Suprapubic skin (tissue), 4 donors: Measurements from ENCODE around the gene TXN2. TPM values are rescaled to one million over a fixed set of nuclear protein-coding genes. Genes with fewer than 3 reads are reported as not detected.

Experiments used
- DNase-seq, 2 donors: peaks; one replicate each; pipeline ENCODE4 v3.0.0-alpha.2; 2019; ENCODE audit warnings: low spot score in 2 of 2
- H3K27ac ChIP-seq: fragments of 200-600 bp; sonication (generic); one replicate; pipeline ENCODE4 v1.5.1; 2019
- H3K27me3 ChIP-seq: fragments of 200-600 bp; sonication (generic); one replicate; pipeline ENCODE4 v1.5.1; 2019
- H3K36me3 ChIP-seq: fragments of 200-600 bp; sonication (generic); one replicate; pipeline ENCODE4 v1.5.1; 2019
- H3K4me1 ChIP-seq: fragments of 200-600 bp; sonication (generic); one replicate; pipeline ENCODE4 v1.5.1; 2019
- H3K4me3 ChIP-seq: fragments of 200-600 bp; sonication (generic); one replicate; pipeline ENCODE4 v1.5.1; 2019; ENCODE audit warnings: mild to moderate bottlenecking
- H3K9me3 ChIP-seq: fragments of 200-600 bp; sonication (generic); one replicate; pipeline ENCODE4 v1.5.1; 2019
- CTCF ChIP-seq, 2 donors: fragments of 200-600 bp in 1 of 2; fragments of 450-650 bp in 1 of 2; sonication (generic) in 1 of 2; IDR thresholded peaks; one replicate each; pipeline ENCODE4 v1.5.1; 2016 to 2019; ENCODE audit warnings: antibody characterized with exemption in 2 of 2, mild to moderate bottlenecking in 1 of 2, moderate library complexity in 1 of 2
- EP300 ChIP-seq: sonication (generic); formaldehyde crosslinking; IDR thresholded peaks from one replicate; pipeline ENCODE4 v1.6.1; 2017; ENCODE audit warnings: antibody characterized with exemption
- POLR2A ChIP-seq, 2 donors: fragments of 450-650 bp; IDR thresholded peaks; one replicate each; pipeline ENCODE4 v1.6.1; 2017; ENCODE audit warnings: antibody characterized with exemption in 2 of 2, mild to moderate bottlenecking in 2 of 2, moderate library complexity in 2 of 2
- POLR2AphosphoS5 ChIP-seq, 3 donors: sonication (generic); formaldehyde crosslinking; IDR thresholded peaks; one replicate each; pipeline ENCODE4 v1.6.1; 2017; ENCODE audit warnings: antibody characterized with exemption in 3 of 3
- WGBS: methylation state at CpG from one replicate; pipeline ENCODE4 v1.1.5; 2018; 5-methylcytosine and 5-hydroxymethylcytosine counted together
- total RNA-seq, 4 donors: library from RNA; depleted of rRNA; stranded (reverse); fragments of >200 nt; gene quantifications; one replicate each; pipeline ENCODE4 v1.1.0, GENCODE V29; 2016

The TXN2 gene
- 10 to 100 TPM; 50.7 to 73.5 (median 61.3) TPM for total RNA-seq

GRCh38 chr22:36481393-36482168, at the start of gene TXN2:
Gene TXN2 (minus strand): TSS chr22:36481640. CDS start chr22:36480837, 803 bp downstream.
- TF ChIP-seq EP300: peak; percentile 8
- TF ChIP-seq POLR2A (IDR thresholded peaks at IDR 0.05): peak; percentile 34 to 55
- no peak for TF ChIP-seq CTCF (IDR thresholded peaks at IDR 0.05)
- peak; percentile 48 to 92 (median 78) for TF ChIP-seq POLR2AphosphoS5 (IDR thresholded peaks at IDR 0.05)
- H3K27me3 ChIP-seq: no peaks in the 10 kb centered on the region
- DNase-seq: peak; percentile 98 to 99
- under 1% methylated on average over 62 of the region's 62 CpGs for whole genome bisulfite sequencing
- H3K9me3 ChIP-seq: no peaks in the 10 kb centered on the region
- H3K36me3 ChIP-seq: peaks cover 28% of the 10 kb centered on the region
- peaks cover 25% of the 10 kb centered on the region for H3K4me1 ChIP-seq
- peak within 1 kb of the TSS; percentile 65 for H3K4me3 ChIP-seq
- peak within 1 kb of the TSS; percentile 98 for H3K27ac ChIP-seq

- Histone ChIP-seq H3K27me3 (no peaks in the 10 kb centered on the region), H3K4me1 (peaks cover 22% of the 10 kb centered on the region), H3K9me3 (no peaks in the 10 kb centered on the region), H3K4me3 (peak within 1 kb of the TSS; percentile 66), H3K36me3 (peaks cover 19% of the 10 kb centered on the region), H3K27ac (peak within 1 kb of the TSS; percentile 93)
- peak; percentile 99 for DNase-seq
- WGBS: under 1% methylated on average over 65 of the region's 82 CpGs
- TF ChIP-seq EP300 (no peak), POLR2AphosphoS5 (IDR thresholded peaks at IDR 0.05) (peak; percentile 25 to 97 (median 42)), POLR2A (IDR thresholded peaks at IDR 0.05) (peak in 1 of 2 donors; percentile 58), CTCF (IDR thresholded peaks at IDR 0.05) (no peak)
Measured at GRCh38 chr22:36528795-36529751, 47.6 kb upstream of the TXN2 start, which contains the start of gene EIF3D. Gene EIF3D (minus strand): TSS chr22:36529166. CDS start chr22:36526121, 3,045 bp downstream.

GRCh38 chr22:36528341-36528740, 46.9 kb upstream of the TXN2 start:
- Histone ChIP-seq H3K36me3 (peaks cover 27% of the 10 kb centered on the region), H3K4me3 (peak overlapping the region; percentile 66), H3K4me1 (peaks cover 22% of the 10 kb centered on the region), H3K27me3 (no peaks in the 10 kb centered on the region), H3K27ac (peak overlapping the region; percentile 93), H3K9me3 (no peaks in the 10 kb centered on the region)
- TF ChIP-seq POLR2AphosphoS5 (IDR thresholded peaks at IDR 0.05) (no peak), EP300 (no peak), POLR2A (IDR thresholded peaks at IDR 0.05) (no peak), CTCF (IDR thresholded peaks at IDR 0.05) (no peak)
- WGBS: 2% methylated on average over 8 of the region's 8 CpGs
- DNase-seq: no peak

DNA sequence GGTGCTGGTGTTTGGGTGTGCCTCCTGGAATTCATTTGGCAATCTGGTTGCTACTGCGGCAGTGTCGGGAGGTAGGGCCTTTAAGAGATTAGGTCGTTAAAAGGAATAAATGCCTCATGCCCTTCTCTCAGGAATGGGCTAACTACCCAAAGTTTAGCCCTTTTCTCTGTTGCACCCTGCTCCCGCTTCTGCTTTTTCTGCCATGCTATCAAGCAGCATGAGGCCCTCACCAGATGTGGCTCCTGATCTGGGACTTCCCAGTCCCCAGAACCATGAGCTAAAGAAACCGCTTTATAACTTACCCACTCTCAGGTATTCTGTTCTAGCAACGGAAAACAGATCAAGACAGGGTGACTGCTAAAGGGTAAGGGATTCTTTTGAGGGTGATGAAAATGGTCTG, 41.2 kb upstream of the TXN2 start:
- 96% methylated on average over 6 of the region's 6 CpGs for WGBS
- H3K27me3 ChIP-seq: no peaks in the 10 kb centered on the region
- TF ChIP-seq EP300 (no peak), POLR2A (IDR thresholded peaks at IDR 0.05) (no peak), POLR2AphosphoS5 (IDR thresholded peaks at IDR 0.05) (no peak), CTCF (IDR thresholded peaks at IDR 0.05) (no peak)
- H3K36me3 ChIP-seq: peaks cover 83% of the 10 kb centered on the region
- no peak overlapping the region for H3K4me3 ChIP-seq
- no peaks in the 10 kb centered on the region for H3K9me3 ChIP-seq
- DNase-seq: no peak
- peaks cover 8% of the 10 kb centered on the region for H3K4me1 ChIP-seq
- H3K27ac ChIP-seq: no peak overlapping the region
